SK-N-SH (cell line): ENCODE results near the gene SEBOX. TPM values are rescaled to one million over a fixed set of nuclear protein-coding genes. Genes with fewer than 3 reads are reported as not detected.

ENCODE experiments used
- CTCF ChIA-PET: fragments of 300-600, 350-600 bp; formaldehyde crosslinking; extraction: SDS; loops from one replicate; lab custom pipeline; 2021; lab: Yijun Ruan, JAX
- POLR2A ChIA-PET: fragments of 350-600 bp; sonication (Branson Sonifier 250); formaldehyde crosslinking; extraction: SDS; loops from one replicate; lab custom pipeline; 2020; ENCODE audit warnings: antibody characterized with exemption, inconsistent platforms; lab: Yijun Ruan, JAX
- DNase-seq: peaks from one replicate; pipeline ENCODE4 v3.0.0; 2012
- H2AFZ ChIP-seq: fragments of 200-600 bp; sonication (generic); 2 replicates; pipeline ENCODE4 v1.8.1; 2016; ENCODE audit warnings: antibody characterized with exemption, mild to moderate bottlenecking, low read depth
- H3F3A ChIP-seq: fragments of 200-600 bp; sonication (generic); replicated peaks from 2 replicates; pipeline ENCODE3; 2016; ENCODE audit warnings: antibody characterized with exemption, mild to moderate bottlenecking; ENCODE audit not compliant: insufficient read depth
- H3K27ac ChIP-seq, 2 experiments: fragments of 200-500 bp in 1 of 2; fragments of 200-600 bp in 1 of 2; sonication (Bioruptor generic) in 1 of 2; sonication (generic), shearing (Covaris generic) in 1 of 2; 2 replicates each; pipeline versions ENCODE4 v1.5.1 to v1.6.1; 2014 to 2016; ENCODE audit warnings: low read depth in 2 of 2, inconsistent platforms in 1 of 2, low read length in 1 of 2, mild to moderate bottlenecking in 1 of 2, mixed read lengths in 1 of 2
- H3K27me3 ChIP-seq: fragments of 200-600 bp; sonication (generic), shearing (Covaris generic); 2 replicates; pipeline ENCODE4 v1.6.1; 2016; ENCODE audit warnings: mixed run types; ENCODE audit not compliant: insufficient read depth
- H3K36me3 ChIP-seq, 2 experiments: fragments of 200-500 bp in 1 of 2; fragments of 200-600 bp in 1 of 2; sonication (Bioruptor generic) in 1 of 2; sonication (generic) in 1 of 2; replicated peaks in 1 of 2; 2 replicates each; pipeline versions ENCODE3 to v1.5.1; 2014 to 2016; ENCODE audit warnings: low read length in 1 of 2, mild to moderate bottlenecking in 1 of 2; ENCODE audit not compliant: insufficient read depth in 2 of 2, control insufficient read depth in 1 of 2
- H3K4me1 ChIP-seq, 2 experiments: fragments of 200-500 bp in 1 of 2; fragments of 200-600 bp in 1 of 2; sonication (Bioruptor generic) in 1 of 2; sonication (generic), shearing (Covaris generic) in 1 of 2; 2 replicates each; pipeline versions ENCODE4 v1.5.1 to v1.6.1; 2014 to 2016; ENCODE audit warnings: low read depth in 1 of 2, low read length in 1 of 2, mixed run types in 1 of 2; ENCODE audit not compliant: insufficient read depth in 2 of 2, control insufficient read depth in 1 of 2
- H3K4me2 ChIP-seq: fragments of 200-600 bp; sonication (generic), shearing (Covaris generic); 2 replicates; pipeline ENCODE4 v1.6.1; 2017; ENCODE audit warnings: mixed run types
- H3K4me3 ChIP-seq, 2 experiments: fragments of 200-500 bp in 1 of 2; fragments of 200-600 bp in 1 of 2; sonication (Bioruptor generic) in 1 of 2; sonication (generic), shearing (Covaris generic) in 1 of 2; 2 replicates each; pipeline versions ENCODE4 v1.5.1 to v1.8.1; 2014 to 2016; ENCODE audit warnings: low read depth in 2 of 2, inconsistent platforms in 1 of 2, low read length in 1 of 2, mild to moderate bottlenecking in 1 of 2, mixed read lengths in 1 of 2, moderate library complexity in 1 of 2
- H3K79me2 ChIP-seq: fragments of 200-600 bp; sonication (generic); 2 replicates; pipeline ENCODE4 v1.8.1; 2017; ENCODE audit warnings: mild to moderate bottlenecking; ENCODE audit not compliant: insufficient read depth
- H3K9ac ChIP-seq: fragments of 200-600 bp; sonication (generic); 2 replicates; pipeline ENCODE4 v1.6.1; 2017; ENCODE audit warnings: mixed run types
- H3K9me2 ChIP-seq: fragments of 200-600 bp; sonication (generic); 2 replicates; pipeline ENCODE4 v1.6.1; 2017; ENCODE audit warnings: mixed run types
- H3K9me3 ChIP-seq: fragments of 200-600 bp; sonication (generic); 2 replicates; pipeline ENCODE4 v1.6.1; 2017; ENCODE audit warnings: mixed run types, mild to moderate bottlenecking, moderate library complexity
- H4K20me1 ChIP-seq: fragments of 200-600 bp; sonication (generic); 2 replicates; pipeline ENCODE4 v1.6.1; 2017; ENCODE audit warnings: mild to moderate bottlenecking, mixed run types; ENCODE audit not compliant: insufficient read depth
- EP300 ChIP-seq, 2 experiments: IDR thresholded peaks; 2 replicates each; pipeline versions ENCODE4 v1.4.0 to v1.6.1; 2012; ENCODE audit warnings: borderline replicate concordance in 1 of 2, low read depth in 1 of 2, low read length in 1 of 2
- EZH2phosphoT487 ChIP-seq: fragments of 200-600 bp; sonication (generic); IDR thresholded peaks from 2 replicates; pipeline ENCODE4 v1.6.1; 2017; ENCODE audit warnings: low read depth, mixed run types, mild to moderate bottlenecking, antibody characterized with exemption, moderate library complexity, borderline replicate concordance
- FOXM1 ChIP-seq: IDR thresholded peaks from 2 replicates; pipeline ENCODE4 v1.4.0; 2012; ENCODE audit warnings: low read depth, mild to moderate bottlenecking
- MEF2A ChIP-seq: IDR thresholded peaks from 2 replicates; pipeline ENCODE4 v1.4.0; 2012; ENCODE audit warnings: low read depth, borderline replicate concordance
- MXI1 ChIP-seq: IDR thresholded peaks from 2 replicates; pipeline ENCODE4 v1.6.1; 2012; ENCODE audit warnings: mild to moderate bottlenecking, low read depth, low read length, improper control_type of control experiment
- NFIC ChIP-seq: IDR thresholded peaks from 2 replicates; pipeline ENCODE4 v1.4.0; 2012; ENCODE audit warnings: borderline replicate concordance
- NRF1 ChIP-seq: IDR thresholded peaks from 2 replicates; pipeline ENCODE4 v1.6.1; 2012; ENCODE audit warnings: low read depth, mild to moderate bottlenecking, low read length
- RAD21 ChIP-seq: IDR thresholded peaks from 2 replicates; pipeline ENCODE4 v1.6.1; 2012; ENCODE audit warnings: mild to moderate bottlenecking, low read length
- TCF12 ChIP-seq: IDR thresholded peaks from 2 replicates; pipeline ENCODE4 v1.4.0; 2012
- YY1 ChIP-seq: IDR thresholded peaks from 2 replicates; pipeline ENCODE4 v1.4.0; 2012; ENCODE audit warnings: low read depth, mild to moderate bottlenecking
- ZBTB33 ChIP-seq: IDR thresholded peaks from 2 replicates; pipeline ENCODE4 v1.4.0; 2012; ENCODE audit warnings: low read depth, borderline replicate concordance
- WGBS: methylation state at CpG from one replicate; pipeline ENCODE4 v1.1.6; 2017; ENCODE audit warnings: low lambda C conversion rate; 5-methylcytosine and 5-hydroxymethylcytosine counted together
- polyA plus RNA-seq, 3 experiments: library from polyadenylated mRNA; depleted of rRNA; stranded (reverse); fragments of >200 nt; gene quantifications; 2 replicates each; pipeline ENCODE4 v1.2.3, GENCODE V29; 2012
- TF ChIP-seq, protein P1 (sequence below): IDR thresholded peaks from 2 replicates; pipeline ENCODE4; 2012
- TF ChIP-seq, protein P2 (sequence below): IDR thresholded peaks from 2 replicates; pipeline ENCODE4 v1.6.1; 2012; ENCODE audit warnings: mild to moderate bottlenecking, low read depth, low read length, moderate library complexity
- TF ChIP-seq, protein P3 (sequence below): fragments of 150-350 bp; IDR thresholded peaks from 2 replicates; pipeline ENCODE4 v1.6.1; 2016; ENCODE audit warnings: mild to moderate bottlenecking, low read depth, low read length

Gene SEBOX
- polyA plus RNA-seq, 1 of the 3 experiments (the other 2 are of a cell fraction), result not detected

- TF ChIP-seq, protein P1, sequence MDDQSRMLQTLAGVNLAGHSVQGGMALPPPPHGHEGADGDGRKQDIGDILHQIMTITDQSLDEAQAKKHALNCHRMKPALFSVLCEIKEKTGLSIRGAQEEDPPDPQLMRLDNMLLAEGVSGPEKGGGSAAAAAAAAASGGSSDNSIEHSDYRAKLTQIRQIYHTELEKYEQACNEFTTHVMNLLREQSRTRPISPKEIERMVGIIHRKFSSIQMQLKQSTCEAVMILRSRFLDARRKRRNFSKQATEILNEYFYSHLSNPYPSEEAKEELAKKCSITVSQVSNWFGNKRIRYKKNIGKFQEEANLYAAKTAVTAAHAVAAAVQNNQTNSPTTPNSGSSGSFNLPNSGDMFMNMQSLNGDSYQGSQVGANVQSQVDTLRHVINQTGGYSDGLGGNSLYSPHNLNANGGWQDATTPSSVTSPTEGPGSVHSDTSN, result no peak
- no peak for TF ChIP-seq MEF2A
- TF ChIP-seq EZH2phosphoT487, result no peak
- TF ChIP-seq, protein P2, sequence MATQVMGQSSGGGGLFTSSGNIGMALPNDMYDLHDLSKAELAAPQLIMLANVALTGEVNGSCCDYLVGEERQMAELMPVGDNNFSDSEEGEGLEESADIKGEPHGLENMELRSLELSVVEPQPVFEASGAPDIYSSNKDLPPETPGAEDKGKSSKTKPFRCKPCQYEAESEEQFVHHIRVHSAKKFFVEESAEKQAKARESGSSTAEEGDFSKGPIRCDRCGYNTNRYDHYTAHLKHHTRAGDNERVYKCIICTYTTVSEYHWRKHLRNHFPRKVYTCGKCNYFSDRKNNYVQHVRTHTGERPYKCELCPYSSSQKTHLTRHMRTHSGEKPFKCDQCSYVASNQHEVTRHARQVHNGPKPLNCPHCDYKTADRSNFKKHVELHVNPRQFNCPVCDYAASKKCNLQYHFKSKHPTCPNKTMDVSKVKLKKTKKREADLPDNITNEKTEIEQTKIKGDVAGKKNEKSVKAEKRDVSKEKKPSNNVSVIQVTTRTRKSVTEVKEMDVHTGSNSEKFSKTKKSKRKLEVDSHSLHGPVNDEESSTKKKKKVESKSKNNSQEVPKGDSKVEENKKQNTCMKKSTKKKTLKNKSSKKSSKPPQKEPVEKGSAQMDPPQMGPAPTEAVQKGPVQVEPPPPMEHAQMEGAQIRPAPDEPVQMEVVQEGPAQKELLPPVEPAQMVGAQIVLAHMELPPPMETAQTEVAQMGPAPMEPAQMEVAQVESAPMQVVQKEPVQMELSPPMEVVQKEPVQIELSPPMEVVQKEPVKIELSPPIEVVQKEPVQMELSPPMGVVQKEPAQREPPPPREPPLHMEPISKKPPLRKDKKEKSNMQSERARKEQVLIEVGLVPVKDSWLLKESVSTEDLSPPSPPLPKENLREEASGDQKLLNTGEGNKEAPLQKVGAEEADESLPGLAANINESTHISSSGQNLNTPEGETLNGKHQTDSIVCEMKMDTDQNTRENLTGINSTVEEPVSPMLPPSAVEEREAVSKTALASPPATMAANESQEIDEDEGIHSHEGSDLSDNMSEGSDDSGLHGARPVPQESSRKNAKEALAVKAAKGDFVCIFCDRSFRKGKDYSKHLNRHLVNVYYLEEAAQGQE, result no peak
Observed at GRCh38 chr17:28327031-28327607, 37.9 kb downstream of the SEBOX start (continued).

- Histone ChIP-seq H3K4me3 (no peak overlapping the region), H3K79me2 (peaks cover 10% of the 10 kb centered on the region; the same call in 1 of the 2 replicates), H2AFZ (no peak overlapping the region), H3K36me3 (peaks cover 25 to 39% of the 10 kb centered on the region in 2 experiments), H3K4me1 (peaks cover 0 to 2% of the 10 kb centered on the region in 2 experiments; a peak in 1 of 4 replicates), H3K4me2 (no peak overlapping the region), H3K9me3 (no peaks in the 10 kb centered on the region), H4K20me1 (no peaks in the 10 kb centered on the region), H3K9me2 (no peaks in the 10 kb centered on the region), H3K27me3 (no peaks in the 10 kb centered on the region), H3K9ac (no peak overlapping the region), H3F3A (peaks cover 4% of the 10 kb centered on the region), H3K27ac (no peak overlapping the region)
- DNase-seq, result no peak
- TF ChIP-seq EP300 (IDR thresholded peaks at IDR 0.05; ENCODE audit: borderline replicate concordance in 1 of 2, low read depth in 1 of 2, low read length in 1 of 2) (no peak), ZBTB33 (no peak), FOXM1 (no peak), RAD21 (no peak), MXI1 (no peak), NFIC (no peak), NRF1 (no peak), TCF12 (no peak), YY1 (no peak)
- TF ChIP-seq, protein P2, result no peak
- TF ChIP-seq, protein P3, sequence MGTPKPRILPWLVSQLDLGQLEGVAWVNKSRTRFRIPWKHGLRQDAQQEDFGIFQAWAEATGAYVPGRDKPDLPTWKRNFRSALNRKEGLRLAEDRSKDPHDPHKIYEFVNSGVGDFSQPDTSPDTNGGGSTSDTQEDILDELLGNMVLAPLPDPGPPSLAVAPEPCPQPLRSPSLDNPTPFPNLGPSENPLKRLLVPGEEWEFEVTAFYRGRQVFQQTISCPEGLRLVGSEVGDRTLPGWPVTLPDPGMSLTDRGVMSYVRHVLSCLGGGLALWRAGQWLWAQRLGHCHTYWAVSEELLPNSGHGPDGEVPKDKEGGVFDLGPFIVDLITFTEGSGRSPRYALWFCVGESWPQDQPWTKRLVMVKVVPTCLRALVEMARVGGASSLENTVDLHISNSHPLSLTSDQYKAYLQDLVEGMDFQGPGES, result no peak
- WGBS, result 93% methylated on average over 7 of the region's 7 CpGs
- ChIA-PET POLR2A (no interaction called here), CTCF (interaction anchor here (0.7 to 1.9 kb wide), 4 partner anchors 9 to 521 kb away, joined by 3 to 6 read pairs (median 4); partner anchors contain the start of genes IFT20 and TNFAIP1)
Observed at GRCh38 chr17:28326114-28326513, 38.9 kb downstream of the SEBOX start.
